Nephron (organoid): ENCODE data around the gene OR3A1.
"Not testable (repeated sequence)": the region's sequence is repeated elsewhere in the genome, so short reads cannot be mapped to it uniquely, and the experiment has no call there.

Experiments used
- H3K27ac Mint-ChIP-seq, 3 experiments: 2 replicates each; pipeline ENCODE4 v1.8.0; 2020; ENCODE audit warnings: mixed read lengths in 3 of 3, mild to moderate bottlenecking in 2 of 3, moderate library complexity in 1 of 3
- H3K27me3 Mint-ChIP-seq: 2 replicates; pipeline ENCODE4 v1.8.0; 2021; ENCODE audit warnings: low read depth, mild to moderate bottlenecking, moderate library complexity, mixed read lengths
- H3K36me3 Mint-ChIP-seq: 2 replicates; pipeline ENCODE4 v1.8.0; 2020; ENCODE audit warnings: low read depth, mixed read lengths
- H3K4me1 Mint-ChIP-seq: 2 replicates; pipeline ENCODE4 v1.8.0; 2020; ENCODE audit warnings: mixed read lengths
- H3K4me3 Mint-ChIP-seq, 3 experiments: 2 replicates each; pipeline ENCODE4 v1.8.0; 2020; ENCODE audit warnings: mild to moderate bottlenecking in 3 of 3, mixed read lengths in 3 of 3, moderate library complexity in 2 of 3
- H3K9me3 Mint-ChIP-seq: 2 replicates; pipeline ENCODE4 v1.8.0; 2020; ENCODE audit warnings: mixed read lengths
- CTCF ChIP-seq, 3 experiments: fragments of 200-600 bp; sonication (generic); IDR thresholded peaks; one replicate each; pipeline ENCODE4 v1.5.0; 2021; ENCODE audit warnings: antibody characterized with exemption in 3 of 3; ENCODE audit not compliant: unreplicated experiment in 3 of 3

Gene OR3A1

GRCh38 chr17:3295632-3296031 lies 2.5 kb downstream of the OR3A1 start:
- Mint-ChIP-seq H3K4me3 (no peak overlapping the region), H3K9me3 (peaks cover 25% of the 10 kb centered on the region), H3K27ac (no peak overlapping the region), H3K36me3 (no peaks in the 10 kb centered on the region), H3K4me1 (no peaks in the 10 kb centered on the region), H3K27me3 (peaks cover 4% of the 10 kb centered on the region)
- no peak for TF ChIP-seq CTCF (IDR thresholded peaks at IDR 0.05; ENCODE audit: unreplicated experiment in 3 of 3)

GRCh38 chr17:3293548-3293947 lies 4.6 kb downstream of the OR3A1 start:
- Mint-ChIP-seq H3K9me3 (peaks cover 33% of the 10 kb centered on the region), H3K27me3 (peaks cover 11% of the 10 kb centered on the region)
- H3K36me3 Mint-ChIP-seq, H3K4me1 Mint-ChIP-seq, H3K27ac Mint-ChIP-seq, H3K4me3 Mint-ChIP-seq: not testable (repeated sequence)

- Mint-ChIP-seq H3K36me3 (no peaks in the 10 kb centered on the region), H3K27ac (no peak overlapping the region), H3K4me3 (no peak overlapping the region), H3K4me1 (no peaks in the 10 kb centered on the region), H3K9me3 (peaks cover 26% of the 10 kb centered on the region), H3K27me3 (no peaks in the 10 kb centered on the region)
- no peak for TF ChIP-seq CTCF (IDR thresholded peaks at IDR 0.05; ENCODE audit: unreplicated experiment in 3 of 3)
These were observed 15.3 kb downstream of the OR3A1 start for GRCh38 chr17:3282901-3283300.

- Mint-ChIP-seq H3K9me3 (peaks cover 22% of the 10 kb centered on the region), H3K36me3 (no peaks in the 10 kb centered on the region), H3K27ac (no peak overlapping the region), H3K4me3 (no peak overlapping the region), H3K27me3 (no peaks in the 10 kb centered on the region), H3K4me1 (no peaks in the 10 kb centered on the region)
- no peak for TF ChIP-seq CTCF (IDR thresholded peaks at IDR 0.05; ENCODE audit: unreplicated experiment in 3 of 3)
These were observed 22.0 kb downstream of the OR3A1 start for GRCh38 chr17:3276126-3276525.

GRCh38 chr17:3271072-3271848 lies 26.9 kb downstream of the OR3A1 start:
- TF ChIP-seq CTCF (IDR thresholded peaks at IDR 0.05; ENCODE audit: unreplicated experiment in 3 of 3): no peak
- Mint-ChIP-seq H3K27me3 (no peaks in the 10 kb centered on the region), H3K27ac (no peak overlapping the region), H3K4me3 (no peak overlapping the region), H3K36me3 (no peaks in the 10 kb centered on the region), H3K4me1 (no peaks in the 10 kb centered on the region), H3K9me3 (peaks cover 29% of the 10 kb centered on the region)

- Mint-ChIP-seq H3K4me3 (no peak overlapping the region), H3K27me3 (no peaks in the 10 kb centered on the region), H3K4me1 (no peaks in the 10 kb centered on the region), H3K9me3 (peaks cover 23% of the 10 kb centered on the region), H3K27ac (no peak overlapping the region), H3K36me3 (no peaks in the 10 kb centered on the region)
- no peak for TF ChIP-seq CTCF (IDR thresholded peaks at IDR 0.05; ENCODE audit: unreplicated experiment in 3 of 3)
These were observed 37.6 kb downstream of the OR3A1 start for GRCh38 chr17:3260600-3260999.
